ENCODE results near the gene ADCY10. TPM values are rescaled to one million over a fixed set of nuclear protein-coding genes. Genes with fewer than 3 reads are reported as not detected.

The ADCY10 gene, protein sequence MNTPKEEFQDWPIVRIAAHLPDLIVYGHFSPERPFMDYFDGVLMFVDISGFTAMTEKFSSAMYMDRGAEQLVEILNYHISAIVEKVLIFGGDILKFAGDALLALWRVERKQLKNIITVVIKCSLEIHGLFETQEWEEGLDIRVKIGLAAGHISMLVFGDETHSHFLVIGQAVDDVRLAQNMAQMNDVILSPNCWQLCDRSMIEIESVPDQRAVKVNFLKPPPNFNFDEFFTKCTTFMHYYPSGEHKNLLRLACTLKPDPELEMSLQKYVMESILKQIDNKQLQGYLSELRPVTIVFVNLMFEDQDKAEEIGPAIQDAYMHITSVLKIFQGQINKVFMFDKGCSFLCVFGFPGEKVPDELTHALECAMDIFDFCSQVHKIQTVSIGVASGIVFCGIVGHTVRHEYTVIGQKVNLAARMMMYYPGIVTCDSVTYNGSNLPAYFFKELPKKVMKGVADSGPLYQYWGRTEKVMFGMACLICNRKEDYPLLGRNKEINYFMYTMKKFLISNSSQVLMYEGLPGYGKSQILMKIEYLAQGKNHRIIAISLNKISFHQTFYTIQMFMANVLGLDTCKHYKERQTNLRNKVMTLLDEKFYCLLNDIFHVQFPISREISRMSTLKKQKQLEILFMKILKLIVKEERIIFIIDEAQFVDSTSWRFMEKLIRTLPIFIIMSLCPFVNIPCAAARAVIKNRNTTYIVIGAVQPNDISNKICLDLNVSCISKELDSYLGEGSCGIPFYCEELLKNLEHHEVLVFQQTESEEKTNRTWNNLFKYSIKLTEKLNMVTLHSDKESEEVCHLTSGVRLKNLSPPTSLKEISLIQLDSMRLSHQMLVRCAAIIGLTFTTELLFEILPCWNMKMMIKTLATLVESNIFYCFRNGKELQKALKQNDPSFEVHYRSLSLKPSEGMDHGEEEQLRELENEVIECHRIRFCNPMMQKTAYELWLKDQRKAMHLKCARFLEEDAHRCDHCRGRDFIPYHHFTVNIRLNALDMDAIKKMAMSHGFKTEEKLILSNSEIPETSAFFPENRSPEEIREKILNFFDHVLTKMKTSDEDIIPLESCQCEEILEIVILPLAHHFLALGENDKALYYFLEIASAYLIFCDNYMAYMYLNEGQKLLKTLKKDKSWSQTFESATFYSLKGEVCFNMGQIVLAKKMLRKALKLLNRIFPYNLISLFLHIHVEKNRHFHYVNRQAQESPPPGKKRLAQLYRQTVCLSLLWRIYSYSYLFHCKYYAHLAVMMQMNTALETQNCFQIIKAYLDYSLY (N-terminal part only)
- 0.01 and 0.11 TPM in 2 replicates for polyA plus RNA-seq (2011; rRNA removed)
- polyA minus RNA-seq (2011; rRNA and poly(A)+ RNA removed), result 0.04 TPM in 1 of 2 replicates, not detected in the other

DNA sequence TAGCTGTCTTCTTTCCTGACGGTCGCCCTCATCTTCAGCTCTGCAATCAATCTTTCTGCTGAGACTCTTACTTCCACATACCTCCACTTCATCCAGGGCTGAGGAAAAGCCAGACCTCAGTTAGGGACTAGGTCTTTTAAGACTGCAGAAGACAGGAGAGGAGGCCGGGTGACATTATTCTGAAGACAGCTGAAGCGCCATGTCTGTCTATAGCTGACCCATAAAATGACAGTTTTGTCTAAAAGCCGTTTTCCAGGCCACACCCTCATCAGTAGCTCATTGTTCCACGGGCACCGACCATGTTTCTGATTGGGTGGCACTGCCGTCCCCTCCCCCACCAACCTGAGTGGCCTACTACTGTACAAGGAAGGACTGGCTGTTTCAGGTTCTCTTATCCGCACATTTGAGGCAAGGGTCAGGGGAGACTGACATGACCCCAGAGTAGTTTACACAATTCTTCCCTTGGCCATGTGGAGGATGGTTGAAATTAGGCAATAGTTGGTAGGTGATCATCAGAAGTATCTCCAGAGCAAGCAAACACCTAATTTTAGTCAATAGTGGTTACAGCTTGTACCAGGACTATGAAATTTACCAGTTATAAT is at the start of gene ADCY10:
Gene ADCY10, minus strand, starts transcription at position 240 of the 602 bp plus-strand sequence. CDS start 8,994 bp downstream, outside the sequence.
- CTCF ChIA-PET, result no interaction called here
- POLR2A ChIA-PET, result interaction anchor here (0.9 kb wide), 1 partner anchor 22 kb away, joined by 3 read pairs; the partner anchor contains the start of gene DCAF6
- TF ChIP-seq CTCF (IDR thresholded peaks at IDR 0.05; ENCODE audit: low read depth, low read length), result no peak
- H3K27ac ChIP-seq (ENCODE audit: low read depth, low read length), result no peak within 1 kb of the TSS
- H3K4me3 ChIP-seq (ENCODE audit: low read depth, low read length), result no peak within 1 kb of the TSS
- DNase-seq (ENCODE audit: low read depth, low spot score), result no peak
- no peaks in the 10 kb centered on the region for H3K27me3 ChIP-seq (ENCODE audit: control insufficient read depth, insufficient read depth, low read length)
- H3K9me3 ChIP-seq (ENCODE audit: control insufficient read depth, insufficient read depth, low read length), result peaks cover 4% of the 10 kb centered on the region; the same call in 1 of the 2 replicates

GRCh38 chr1:167957710-167958109 is 43.8 kb upstream of the ADCY10 start:
- H3K4me3 ChIP-seq (ENCODE audit: low read depth, low read length), result no peak overlapping the region
- TF ChIP-seq CTCF (IDR thresholded peaks at IDR 0.05; ENCODE audit: low read depth, low read length), result no peak
- DNase-seq (ENCODE audit: low read depth, low spot score), result no peak
- CTCF ChIA-PET, result interaction anchor here (1.2 kb wide), 1 partner anchor 125 kb away, joined by 3 read pairs; no protein-coding TSS in a partner anchor
- POLR2A ChIA-PET, result no interaction called here
- no peaks in the 10 kb centered on the region for H3K27me3 ChIP-seq (ENCODE audit: control insufficient read depth, insufficient read depth, low read length)
- no peak overlapping the region for H3K27ac ChIP-seq (ENCODE audit: low read depth, low read length)
- no peaks in the 10 kb centered on the region; the same call in 1 of the 2 replicates for H3K9me3 ChIP-seq (ENCODE audit: control insufficient read depth, insufficient read depth, low read length)

- Histone ChIP-seq H3K27me3 (ENCODE audit: control insufficient read depth, insufficient read depth, low read length) (no peaks in the 10 kb centered on the region), H3K4me3 (ENCODE audit: low read depth, low read length) (no peak overlapping the region), H3K9me3 (ENCODE audit: control insufficient read depth, insufficient read depth, low read length) (no peaks in the 10 kb centered on the region), H3K27ac (ENCODE audit: low read depth, low read length) (no peak overlapping the region)
- ChIA-PET CTCF (interaction anchor here (1.1 kb wide), 1 partner anchor 19 kb away, joined by 3 read pairs; the partner anchor contains the start of gene MPC2), POLR2A (no interaction called here)
- no peak for DNase-seq (ENCODE audit: low read depth, low spot score)
- no peak for TF ChIP-seq CTCF (IDR thresholded peaks at IDR 0.05; ENCODE audit: low read depth, low read length)
These were observed 42.0 kb upstream of the ADCY10 start for GRCh38 chr1:167955915-167956314.

DNA sequence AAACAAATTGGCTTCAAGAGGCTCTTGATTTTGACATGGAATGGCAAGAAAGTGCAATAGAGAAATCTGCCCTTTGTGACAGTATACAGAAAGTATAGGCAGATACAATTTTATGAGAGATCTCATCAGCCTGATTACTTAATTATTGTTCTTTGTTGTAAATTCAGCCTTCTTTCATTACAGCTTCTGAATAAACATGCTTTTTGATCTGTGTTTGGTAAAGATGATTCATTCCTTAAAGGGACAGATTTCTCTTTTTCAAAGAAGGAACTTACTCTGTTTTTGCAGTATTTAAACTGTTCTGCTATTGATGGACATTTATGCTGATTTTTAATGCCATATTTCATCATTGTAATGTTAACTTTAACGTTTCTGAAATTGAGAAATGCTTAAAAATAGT is 36.6 kb upstream of the ADCY10 start:
- H3K27me3 ChIP-seq (ENCODE audit: control insufficient read depth, insufficient read depth, low read length), result no peaks in the 10 kb centered on the region
- DNase-seq (ENCODE audit: low read depth, low spot score), result no peak
- no peak overlapping the region for H3K4me3 ChIP-seq (ENCODE audit: low read depth, low read length)
- no peak overlapping the region for H3K27ac ChIP-seq (ENCODE audit: low read depth, low read length)
- H3K9me3 ChIP-seq (ENCODE audit: control insufficient read depth, insufficient read depth, low read length), result no peaks in the 10 kb centered on the region
- CTCF ChIA-PET, result interaction anchor here (1.1 kb wide), 1 partner anchor 20 kb away, joined by 3 read pairs; no protein-coding TSS in a partner anchor
- POLR2A ChIA-PET, result no interaction called here
- no peak for TF ChIP-seq CTCF (IDR thresholded peaks at IDR 0.05; ENCODE audit: low read depth, low read length)

All from AG04450 (cell line).